SW 1271 (cell line): ENCODE measurements around the gene ZNF485.
"Not testable (repeated sequence)": the region's sequence is repeated elsewhere in the genome, so short reads cannot be mapped to it uniquely, and the experiment has no call there.

Experiments used
- DNase-seq, 2 experiments: peaks; one replicate each; lab custom pipeline; 2025; lab: John Stamatoyannopoulos, UW

Gene ZNF485

DNA sequence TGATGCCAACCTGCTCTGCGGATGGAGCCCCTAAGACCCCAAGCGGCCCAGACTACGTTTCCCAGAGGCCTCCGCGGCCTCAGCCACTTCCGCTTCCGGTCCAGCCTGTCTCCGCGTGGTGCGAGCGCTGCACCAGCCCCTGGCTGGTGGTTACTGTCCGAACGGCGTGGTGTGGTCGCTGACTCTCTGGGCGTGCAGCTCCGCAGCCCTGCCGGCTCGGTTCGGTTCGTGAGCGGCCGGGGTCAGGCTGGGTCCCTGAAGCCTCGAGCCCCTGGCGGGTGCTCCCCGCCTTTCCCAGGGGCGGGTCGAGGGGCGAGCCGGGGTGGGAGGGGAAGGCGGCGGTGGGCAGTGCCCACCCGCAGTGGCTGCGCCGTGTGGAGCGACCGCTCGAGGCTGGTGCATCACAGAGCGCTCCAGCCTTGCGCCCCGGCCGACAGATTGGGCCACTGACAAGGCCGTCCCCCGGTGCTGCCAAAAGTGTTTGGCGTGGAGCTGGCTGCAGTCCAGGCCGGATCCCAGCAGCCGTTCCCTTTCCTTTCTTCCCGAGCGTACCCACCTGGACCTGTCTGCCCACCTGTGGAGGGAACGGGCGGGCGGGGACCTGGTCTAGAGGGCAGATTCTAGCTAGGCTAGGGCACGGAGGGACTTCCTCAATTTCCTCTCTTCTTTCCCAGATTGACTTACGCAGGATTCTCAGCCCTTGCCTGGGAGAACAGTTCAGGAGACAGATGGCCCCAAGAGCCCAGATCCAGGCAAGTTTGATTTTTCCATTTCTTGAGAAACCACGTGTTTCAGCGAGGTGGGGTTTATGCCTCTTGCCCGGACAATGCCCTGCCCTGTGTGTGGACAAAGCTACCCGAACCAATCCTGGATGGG lies at the start of gene ZNF485:
TSS of gene ZNF485 (plus strand) at position 116 of the 876 bp plus-strand sequence. CDS start at position 729, 613 bp downstream.
- DNase-seq, result peak; percentile 5 to 60

DNA sequence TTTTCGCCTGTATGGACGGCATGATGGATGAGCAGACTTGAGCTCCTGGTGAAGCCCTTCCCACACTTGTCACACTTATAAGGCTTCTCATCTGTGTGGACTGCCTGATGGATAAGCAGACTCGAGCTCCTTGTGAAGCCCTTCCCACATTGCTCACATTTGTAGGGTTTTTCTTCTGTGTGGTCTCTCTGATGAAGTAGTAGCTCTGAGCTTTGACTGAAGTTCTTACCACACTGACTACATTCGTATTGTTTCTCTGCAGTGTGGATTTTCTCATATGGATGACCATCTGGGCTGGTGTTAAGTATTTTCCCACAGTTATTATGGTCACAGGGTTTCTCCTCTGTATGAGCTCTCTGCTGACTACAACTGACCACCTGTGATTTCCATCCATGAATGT lies 49.0 kb upstream of the ZNF485 start:
- no peak for DNase-seq

DNA sequence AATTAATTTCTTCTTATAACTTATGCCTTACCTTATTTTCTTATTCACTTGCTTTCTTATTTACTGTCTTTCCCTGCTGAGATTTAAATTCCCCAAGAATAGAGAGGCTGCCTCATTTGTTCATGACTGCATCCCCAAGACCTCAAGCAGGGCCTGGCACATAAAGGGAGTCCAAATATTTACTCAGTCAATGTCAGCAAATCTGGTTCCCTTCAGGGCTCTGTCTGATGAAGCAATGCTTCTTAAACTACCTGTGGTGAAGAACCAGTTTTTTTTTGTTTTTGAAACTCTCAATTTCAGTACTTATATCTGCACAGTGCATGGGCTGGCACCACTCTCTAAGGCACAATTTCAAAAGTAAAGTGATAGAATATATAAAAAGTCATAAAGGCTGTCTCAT lies 36.6 kb upstream of the ZNF485 start:
- no peak for DNase-seq

DNA sequence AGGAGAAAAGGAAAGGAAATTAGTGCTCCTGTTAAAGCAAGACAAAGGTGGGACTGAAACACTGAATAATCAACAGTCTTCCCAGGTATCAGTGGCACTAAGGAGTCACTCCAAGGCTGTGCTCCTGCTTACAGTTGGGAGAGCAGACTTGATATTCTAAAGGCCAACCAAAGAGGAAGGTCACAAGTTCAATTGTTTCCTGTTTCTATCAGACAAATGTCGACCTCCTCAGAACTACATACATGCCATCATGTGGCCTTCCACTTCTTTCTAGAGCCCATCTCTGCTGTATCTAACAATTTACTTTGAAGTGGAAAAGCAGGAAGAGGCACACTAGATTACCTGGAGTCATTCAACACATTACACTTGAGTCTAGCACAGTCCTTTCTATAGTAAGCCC lies 35.3 kb upstream of the ZNF485 start:
- DNase-seq, result no peak

DNA sequence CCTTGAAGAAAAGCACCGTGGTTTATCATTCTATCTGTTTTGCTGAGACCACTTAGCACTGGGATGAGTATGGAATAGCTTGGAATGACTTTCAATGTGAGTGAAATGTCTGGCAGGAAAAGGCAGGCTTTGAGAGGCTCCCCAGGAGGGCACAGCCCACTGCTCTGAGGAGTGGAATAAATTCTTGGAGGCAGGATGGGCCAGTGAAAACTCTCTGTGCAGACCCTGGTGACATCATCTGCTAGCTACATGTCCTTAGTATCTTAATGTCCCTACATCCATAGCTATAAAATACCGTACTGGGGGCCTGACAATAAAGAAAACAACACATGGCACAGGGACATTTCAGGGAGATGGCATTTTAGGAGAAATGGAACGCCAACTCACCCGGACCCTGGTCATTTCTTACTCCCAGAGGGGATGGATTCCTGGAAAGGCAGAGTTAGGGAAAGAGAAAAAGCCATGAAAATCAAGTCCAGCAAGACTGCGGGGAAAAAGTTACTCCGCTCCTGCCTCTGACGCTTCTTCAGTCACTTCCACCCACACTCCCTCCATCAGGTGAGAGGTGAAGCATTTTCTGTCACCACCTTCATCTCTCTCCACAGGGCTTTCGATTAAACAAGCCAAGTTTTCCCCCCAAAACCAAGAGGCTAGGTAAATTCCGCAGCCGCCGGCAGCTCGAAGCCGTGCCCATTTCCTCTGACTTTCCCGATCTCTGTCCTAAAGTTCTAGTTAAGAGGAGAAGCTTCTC lies 32.8 kb upstream of the ZNF485 start:
- no peak for DNase-seq

DNA sequence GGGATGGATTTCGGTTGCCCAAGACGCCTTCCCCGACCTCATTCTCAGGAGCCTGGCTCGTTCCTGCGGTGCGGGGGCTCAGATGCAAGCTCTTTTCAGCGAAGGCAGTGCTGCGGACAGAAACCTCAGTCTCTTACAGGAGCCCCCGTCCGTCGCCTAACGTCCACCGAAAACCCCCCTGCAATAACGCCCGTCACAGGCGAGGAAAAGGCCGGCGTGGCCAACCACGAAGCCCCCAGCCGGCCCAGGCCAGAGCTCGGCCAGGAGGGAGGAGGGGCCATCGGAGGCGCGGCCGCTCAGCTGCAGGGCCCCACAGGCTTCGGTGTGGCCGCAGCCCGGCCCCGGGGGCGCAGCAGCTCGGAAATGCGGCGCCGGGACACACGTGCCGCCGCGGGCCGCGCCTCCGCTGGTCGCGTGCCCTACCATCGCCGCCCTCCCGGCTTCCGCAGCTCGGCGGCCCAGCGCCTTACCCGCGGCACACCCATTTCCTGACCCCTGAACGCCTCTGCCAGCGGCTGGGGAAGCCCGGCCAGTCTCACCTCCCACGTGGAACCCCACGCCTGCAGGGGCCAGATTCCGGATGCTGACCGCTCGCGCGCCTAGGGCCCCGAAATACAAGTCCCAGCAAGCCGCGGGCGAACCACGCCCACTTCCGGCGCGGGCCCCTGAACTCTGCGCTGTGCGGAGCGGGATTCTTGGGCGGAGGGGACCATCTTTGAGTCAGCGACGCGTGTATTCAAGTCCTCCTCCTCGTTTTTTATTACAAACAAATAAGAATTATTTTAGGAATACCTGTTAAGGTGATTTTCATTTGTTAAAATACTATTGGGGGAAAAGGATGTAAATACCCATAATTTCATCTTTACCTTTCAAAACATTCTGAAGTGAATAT lies 32.0 kb upstream of the ZNF485 start, which contains the start of gene ZNF239:
TSS of gene ZNF239 (minus strand) at position 616 of the 892 bp plus-strand sequence. CDS start 16,537 bp downstream, outside the sequence.
- peak; percentile 72 to 81 for DNase-seq

DNA sequence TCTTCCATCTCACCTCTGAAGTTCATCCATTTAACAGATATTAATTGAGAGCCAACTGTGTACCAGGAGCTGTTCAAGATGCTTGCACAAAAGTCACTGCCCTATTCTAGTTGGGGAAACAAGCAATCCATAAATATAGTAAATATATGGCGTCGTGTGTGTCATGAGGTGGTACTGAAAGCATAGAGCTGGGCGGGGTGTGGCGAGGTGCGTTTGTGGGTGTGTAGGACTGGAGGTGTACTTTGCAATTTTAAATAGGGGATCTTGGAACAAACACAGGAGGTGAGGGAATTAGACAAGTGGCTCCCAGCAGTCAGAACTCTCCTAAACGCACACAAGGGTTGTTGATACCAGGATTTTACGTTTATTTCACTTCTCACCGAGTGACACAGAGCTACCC lies 31.3 kb upstream of the ZNF485 start:
- no peak for DNase-seq

DNA sequence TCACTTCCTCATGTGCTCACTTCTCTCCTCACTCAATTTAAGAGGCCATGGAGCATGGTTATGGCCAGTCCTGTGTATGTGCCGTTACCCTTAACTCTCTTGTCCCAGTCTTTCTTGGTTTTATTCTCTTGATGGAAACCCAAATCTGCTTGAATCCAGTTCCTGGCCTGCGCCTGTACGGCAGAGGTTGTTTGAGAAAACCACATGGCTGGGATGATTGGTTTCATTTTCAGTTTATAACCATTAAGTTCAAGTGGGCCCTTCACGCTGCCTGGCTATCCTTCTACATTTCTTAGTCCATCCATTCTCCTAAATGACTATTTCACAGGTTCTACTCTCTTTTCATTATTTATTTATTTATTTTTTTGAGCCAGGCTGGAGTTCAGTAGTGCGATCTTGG lies 30.2 kb upstream of the ZNF485 start:
- no peak for DNase-seq

DNA sequence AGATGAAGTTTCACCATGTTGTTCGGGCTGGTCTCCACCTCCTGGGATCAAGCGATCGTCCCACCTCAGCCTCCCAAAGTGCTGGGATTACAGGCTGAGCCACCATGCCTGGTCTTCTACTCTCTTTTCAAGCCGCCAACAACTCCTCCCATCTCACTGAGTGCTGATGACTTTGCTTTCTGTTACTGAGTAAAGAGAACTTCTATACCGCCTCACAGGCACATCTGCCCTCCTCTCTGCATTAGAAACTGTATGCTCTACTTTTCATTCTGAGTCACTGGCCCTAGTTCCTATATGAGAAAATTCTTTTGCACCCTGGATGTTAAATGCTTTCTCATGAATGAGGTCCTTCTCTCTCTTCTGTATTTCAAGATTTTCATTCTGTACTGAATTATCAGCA lies 29.7 kb upstream of the ZNF485 start:
- no peak for DNase-seq

DNA sequence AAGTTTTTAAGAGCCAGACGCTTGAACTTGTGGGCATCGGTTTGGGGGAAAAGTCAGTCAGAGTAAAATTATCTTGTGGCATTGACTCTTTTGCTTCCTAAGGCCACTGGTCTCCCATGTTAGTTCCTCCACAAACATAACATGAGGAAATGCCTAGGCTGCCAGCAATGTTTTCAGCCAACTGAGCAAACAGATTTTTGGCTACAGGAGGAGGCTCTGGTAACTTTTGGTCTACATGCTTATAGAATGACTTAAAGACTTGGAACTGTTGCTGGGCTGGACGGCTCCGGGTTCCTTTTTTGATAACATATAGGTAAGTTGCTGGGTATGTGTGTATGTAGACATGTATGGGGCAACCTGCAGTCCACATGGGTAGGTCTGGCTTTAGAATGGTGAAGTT lies 22.2 kb upstream of the ZNF485 start:
- DNase-seq, result no peak

DNA sequence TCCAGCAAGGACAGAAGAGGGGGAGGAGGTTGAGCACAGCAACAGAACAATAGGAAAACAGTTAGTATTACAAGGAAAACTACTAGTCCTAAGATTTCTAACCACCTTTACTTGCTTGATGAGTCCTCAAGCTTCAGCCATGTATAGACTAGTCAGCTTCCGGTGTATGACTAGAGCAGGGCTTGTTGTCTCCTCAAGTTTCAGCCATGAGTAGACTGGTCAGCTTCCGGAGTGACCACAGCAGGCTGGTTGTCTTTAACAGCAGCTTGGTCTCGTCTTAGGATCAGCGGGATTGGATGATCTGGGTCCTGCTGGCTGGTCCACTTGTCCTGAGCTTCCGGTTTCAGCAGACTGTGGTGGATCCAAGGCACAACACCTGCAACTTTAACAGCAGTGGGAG lies 21.2 kb upstream of the ZNF485 start:
- no peak for DNase-seq

DNA sequence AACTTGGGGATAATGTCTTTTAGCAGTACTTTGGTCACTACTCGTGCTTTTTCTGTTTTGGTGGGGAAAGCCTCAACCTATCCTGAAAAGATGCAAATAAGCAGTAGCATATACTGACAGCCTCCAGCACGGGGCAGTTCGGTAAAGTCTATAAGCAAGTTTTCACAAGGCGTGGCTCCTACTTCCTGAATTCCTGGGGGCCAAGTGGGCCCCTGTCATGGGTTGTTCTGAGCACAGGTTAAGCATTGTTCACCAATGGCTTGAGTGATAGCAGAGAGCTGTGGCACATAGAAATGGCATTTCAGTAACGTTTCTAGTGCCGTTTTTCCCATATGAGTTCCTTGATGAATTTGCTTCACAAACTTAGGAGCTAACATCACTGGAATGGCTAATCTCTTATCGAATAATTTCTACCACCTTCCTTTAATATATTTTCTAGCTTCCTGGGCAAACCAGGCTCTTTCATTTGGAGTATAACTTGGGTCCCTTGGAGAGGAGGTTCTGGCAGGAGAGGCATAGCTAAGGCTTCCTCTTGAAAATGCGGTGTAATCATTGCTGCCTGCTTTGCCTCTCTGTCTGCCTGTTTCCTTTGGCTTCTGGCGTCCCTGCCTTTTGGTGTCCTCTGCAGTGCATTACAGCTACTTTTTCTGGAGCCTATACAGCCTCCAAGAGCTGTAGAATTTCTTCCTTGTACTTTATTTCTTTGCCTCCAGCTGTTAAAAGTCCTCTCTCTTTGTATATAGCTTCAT lies 20.1 kb upstream of the ZNF485 start:
- no peak for DNase-seq

DNA sequence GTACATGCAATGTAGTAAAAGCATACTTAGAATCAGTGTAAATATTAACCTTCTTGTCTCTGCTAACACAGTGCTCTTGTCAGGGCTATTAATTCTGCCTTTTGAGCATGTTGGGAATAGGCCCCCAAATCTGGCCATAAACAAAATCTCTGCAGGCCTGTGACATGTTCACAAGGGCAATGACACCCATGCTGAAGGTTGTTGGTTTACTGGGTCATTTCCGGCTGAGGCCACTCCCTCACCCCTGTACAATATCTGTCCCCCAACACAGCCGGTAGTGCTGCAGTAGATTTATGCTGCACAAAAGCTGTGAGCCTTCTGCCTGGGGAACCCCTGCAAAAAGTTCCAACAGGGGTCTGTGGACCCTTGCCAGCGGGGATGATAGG lies 19.5 kb upstream of the ZNF485 start:
- not testable (repeated sequence) for DNase-seq

DNA sequence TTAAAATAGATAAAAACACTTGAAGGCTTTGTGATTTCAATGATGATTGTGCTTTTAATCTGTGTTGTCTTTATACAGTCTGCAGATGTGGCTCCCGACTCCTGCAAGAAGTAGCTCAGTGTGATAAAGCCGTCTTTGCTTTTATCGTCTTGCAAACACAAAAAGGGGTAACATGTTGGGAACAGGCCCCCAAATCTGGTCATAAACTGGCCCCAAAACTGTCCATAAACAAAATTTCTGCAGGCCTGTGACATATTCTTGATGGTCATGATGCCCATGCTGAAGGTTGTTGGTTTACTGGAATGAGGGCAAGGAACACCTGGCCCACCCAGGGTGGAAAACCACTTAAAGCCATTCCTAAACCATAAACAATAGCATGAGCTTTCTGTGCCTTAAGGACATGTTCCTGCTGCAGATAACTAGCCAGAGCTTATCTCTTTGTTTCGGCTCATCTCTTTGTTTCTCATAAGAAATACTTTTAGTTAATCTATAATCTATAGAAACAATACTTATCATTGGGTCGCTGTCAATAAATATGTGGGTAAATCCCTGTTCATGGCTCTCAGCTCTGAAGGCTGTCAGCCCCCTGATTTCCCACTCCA lies 14.8 kb upstream of the ZNF485 start:
- no peak for DNase-seq

DNA sequence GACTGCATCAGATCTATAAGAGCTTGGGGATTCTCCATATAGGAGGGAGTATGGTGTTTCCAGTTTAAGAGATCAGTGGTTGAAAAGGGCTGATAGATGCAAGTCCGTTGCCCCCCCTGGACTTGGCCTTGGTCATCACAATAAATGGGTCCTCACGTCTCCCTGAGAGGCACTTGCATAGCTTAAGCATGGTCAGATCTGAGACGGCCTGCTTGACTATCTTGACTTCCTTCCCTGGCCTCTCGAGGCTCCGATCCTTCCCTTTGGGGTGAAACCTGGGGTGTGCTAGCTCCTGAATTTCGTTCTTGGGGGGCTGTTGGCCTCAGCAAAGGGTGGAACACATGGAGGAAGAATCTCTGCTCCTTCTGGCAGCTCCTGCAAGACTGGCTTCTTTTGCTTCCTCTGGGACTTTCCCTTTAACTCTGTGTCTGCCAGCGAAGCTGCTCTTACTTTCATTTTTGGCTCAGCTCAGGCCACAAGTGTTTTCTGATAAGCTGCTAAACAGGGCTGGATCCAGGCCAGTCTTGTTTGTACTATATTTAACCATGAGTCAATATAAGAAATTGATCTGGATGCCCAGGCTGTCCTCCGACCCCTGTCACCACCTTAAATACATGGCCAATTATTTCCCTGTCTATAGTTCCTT lies 11.2 kb upstream of the ZNF485 start:
- DNase-seq, result no peak

DNA sequence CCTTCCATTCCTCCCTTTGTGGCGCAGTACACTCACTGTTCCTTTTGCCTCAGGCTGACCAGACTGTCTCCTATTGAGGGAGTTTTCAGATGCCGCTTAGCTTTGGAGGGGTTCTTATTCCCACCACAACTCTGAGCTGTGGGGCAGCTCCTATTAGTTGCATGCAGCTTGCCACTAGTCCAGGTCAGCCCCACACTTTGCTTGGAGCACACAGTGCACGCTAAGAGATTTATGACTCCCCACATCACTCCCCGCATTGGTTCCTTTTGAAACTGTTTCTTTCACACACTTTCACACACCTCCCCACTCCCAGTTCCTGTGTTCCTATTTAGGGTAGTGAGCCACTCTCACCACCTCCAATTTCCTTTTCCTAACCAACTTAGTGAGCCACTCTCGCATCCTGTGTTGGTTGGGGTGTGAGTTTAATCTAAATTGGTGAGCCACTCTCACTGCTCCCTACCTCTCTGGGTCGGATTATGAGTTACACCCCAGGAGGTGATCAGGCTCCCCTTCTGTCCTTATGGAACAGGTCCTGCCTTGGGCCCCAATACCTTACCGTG lies 10.4 kb upstream of the ZNF485 start:
- no peak for DNase-seq

DNA sequence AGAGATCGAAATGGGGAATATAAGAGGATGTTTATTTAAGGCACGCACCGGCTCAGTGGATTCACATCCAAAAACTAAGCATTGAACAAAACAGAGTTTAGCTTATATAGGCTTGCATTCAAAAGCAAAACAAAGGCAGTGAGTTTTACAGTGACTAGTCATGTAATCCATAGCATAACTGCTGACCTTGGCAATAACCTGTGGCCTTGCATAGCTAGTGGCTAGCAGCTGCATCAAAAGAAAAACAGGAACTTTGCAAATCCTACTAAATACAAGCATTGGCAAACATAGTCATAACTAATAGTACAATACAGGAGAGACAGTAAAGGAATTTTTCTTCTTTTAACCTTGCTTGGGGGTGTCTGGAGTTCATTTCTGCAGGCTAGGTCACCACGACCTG lies 9.7 kb upstream of the ZNF485 start:
- DNase-seq, result no peak

DNA sequence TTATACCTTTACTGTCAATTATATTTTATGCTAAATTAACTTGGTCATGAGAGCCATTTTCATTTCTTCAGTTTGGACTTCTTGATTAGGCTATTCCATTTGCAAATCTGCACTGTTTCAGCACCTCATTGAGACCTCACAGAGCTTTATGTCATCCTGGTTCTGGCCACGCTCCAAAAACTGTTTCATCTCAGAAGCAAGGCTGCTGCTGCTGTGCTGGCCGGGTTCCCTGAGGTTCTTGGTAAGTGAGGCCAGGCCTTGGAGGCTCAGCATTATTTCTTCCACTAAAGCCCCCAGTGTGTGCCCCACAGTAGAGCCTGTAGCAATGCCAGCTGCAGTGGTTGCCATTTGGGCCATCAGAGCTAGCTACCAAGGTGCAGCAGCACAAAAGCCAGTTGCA lies 7.8 kb upstream of the ZNF485 start:
- no peak for DNase-seq

DNA sequence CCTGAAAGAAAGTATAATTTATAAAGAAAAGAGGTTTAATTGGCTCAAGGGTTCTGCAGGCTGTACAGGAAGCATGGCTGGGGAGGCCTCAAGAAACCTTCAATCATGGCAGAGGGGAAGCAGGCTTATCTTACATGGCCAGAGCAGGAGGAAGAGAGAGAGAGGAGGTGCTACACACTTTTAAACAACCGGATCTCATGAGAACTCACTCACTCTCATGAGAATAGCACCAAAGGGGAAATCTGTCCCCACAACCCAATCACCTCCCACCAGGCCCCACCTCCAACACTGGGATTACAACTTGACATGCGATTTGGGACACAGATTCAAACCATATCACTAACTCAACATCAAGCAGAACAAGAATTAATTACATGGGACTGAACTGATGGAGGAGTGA lies 6.9 kb upstream of the ZNF485 start:
- DNase-seq, result no peak

DNA sequence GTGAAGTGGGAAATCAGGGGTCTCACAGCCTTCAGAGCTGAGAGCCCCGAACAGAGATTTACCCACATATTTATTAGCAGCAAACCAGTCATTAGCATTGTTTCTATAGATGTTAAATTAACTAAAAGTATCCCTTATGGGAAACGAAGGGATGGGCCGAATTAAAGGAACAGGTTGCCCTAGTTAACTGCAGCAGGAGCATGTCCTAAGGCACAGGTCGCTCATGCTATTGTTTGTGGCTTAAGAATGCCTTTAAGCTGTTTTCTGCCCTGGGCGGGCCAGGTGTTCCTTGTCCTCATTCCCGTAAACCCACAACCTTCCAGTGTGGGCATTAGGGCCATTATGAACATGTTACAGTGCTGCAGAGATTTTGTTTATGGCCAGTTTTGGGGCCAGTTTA lies 4.7 kb upstream of the ZNF485 start:
- DNase-seq, result not testable (repeated sequence)
